Smooth muscle cell (in vitro differentiated cells): ENCODE data around the gene PCID2. TPM values are rescaled to one million over a fixed set of nuclear protein-coding genes. Genes with fewer than 3 reads are reported as not detected.
A peak's percentile ranks its signal among the peaks of the same experiment; 100 is the strongest.

Experiments
- DNase-seq: peaks from one replicate; lab custom pipeline; 2025; ENCODE audit not compliant: unreplicated experiment; lab: John Stamatoyannopoulos, UW
- H2AFZ ChIP-seq: fragments of 200-600 bp; sonication (generic); 2 replicates; pipeline ENCODE4 v1.6.0; 2016; ENCODE audit warnings: antibody characterized with exemption, low read depth, mild to moderate bottlenecking
- H3F3A ChIP-seq: fragments of 200-600 bp; sonication (generic); 2 replicates; pipeline ENCODE4 v1.6.0; 2017; ENCODE audit warnings: antibody characterized with exemption, low read depth
- H3K27ac ChIP-seq: fragments of 200-600 bp; sonication (generic); 2 replicates; pipeline ENCODE4 v1.5.1; 2016; ENCODE audit warnings: low read depth, mild to moderate bottlenecking
- H3K27me3 ChIP-seq: fragments of 200-600 bp; sonication (generic); 2 replicates; pipeline ENCODE4 v1.6.1; 2016; ENCODE audit warnings: low read depth, mild to moderate bottlenecking
- H3K36me3 ChIP-seq: fragments of 200-600 bp; sonication (generic); 2 replicates; pipeline ENCODE4 v1.5.1; 2016; ENCODE audit warnings: low read depth
- H3K4me1 ChIP-seq: fragments of 200-600 bp; sonication (generic); 2 replicates; pipeline ENCODE4 v1.5.1; 2016; ENCODE audit warnings: low read depth
- H3K4me2 ChIP-seq: fragments of 200-600 bp; sonication (generic); 2 replicates; pipeline ENCODE4 v1.6.0; 2016; ENCODE audit warnings: mild to moderate bottlenecking
- H3K4me3 ChIP-seq: fragments of 200-600 bp; sonication (generic); 2 replicates; pipeline ENCODE4 v1.5.1; 2016; ENCODE audit warnings: mild to moderate bottlenecking
- H3K79me2 ChIP-seq: fragments of 200-600 bp; sonication (generic); 2 replicates; pipeline ENCODE4 v1.6.0; 2016; ENCODE audit warnings: low read depth, mild to moderate bottlenecking
- H3K9ac ChIP-seq: fragments of 200-600 bp; sonication (generic); 2 replicates; pipeline ENCODE4 v1.6.0; 2016; ENCODE audit warnings: low read depth
- H3K9me3 ChIP-seq: fragments of 200-600 bp; sonication (generic); replicated peaks from 2 replicates; pipeline ENCODE4 v1.5.1; 2016; ENCODE audit warnings: low read depth
- H4K20me1 ChIP-seq: fragments of 200-600 bp; sonication (generic); 2 replicates; pipeline ENCODE4 v1.6.0; 2016; ENCODE audit warnings: low read depth
- CTCF ChIP-seq: fragments of 200-600 bp; sonication (generic); IDR thresholded peaks from 2 replicates; pipeline ENCODE4 v1.5.1; 2017; ENCODE audit warnings: borderline replicate concordance, mild to moderate bottlenecking, antibody characterized with exemption; ENCODE audit not compliant: insufficient read depth, poor library complexity, severe bottlenecking
- WGBS: methylation state at CpG from one replicate; pipeline ENCODE4 v1.1.7; 2016; ENCODE audit warnings: low lambda C conversion rate; 5-methylcytosine and 5-hydroxymethylcytosine counted together
- polyA plus RNA-seq: library from polyadenylated mRNA; unstranded; fragments of >200 nt; fragmentation: Nextera tagmentation; extraction: Ambion mirVana; gene quantifications from 2 replicates; pipeline ENCODE4 v1.2.1, GENCODE V29; 2016
- total RNA-seq: library from RNA; depleted of rRNA; stranded (reverse); fragments of >200 nt; gene quantifications from 2 replicates; pipeline ENCODE4 v1.2.3, GENCODE V29; 2014

The PCID2 gene
- total and polyA plus RNA-seq, 2 experiments from 2014 or later, result 27.1 to 32.5 TPM

- no peaks in the 10 kb centered on the region for H3K9me3 ChIP-seq
- peaks cover 5% of the 10 kb centered on the region for H3F3A ChIP-seq
- H3K27ac ChIP-seq, result peak overlapping the region; percentile 74
- 71% methylated on average over 27 of the region's 28 CpGs for WGBS
- peak overlapping the region; percentile 88 for H2AFZ ChIP-seq
- H3K79me2 ChIP-seq, result no peaks in the 10 kb centered on the region
- TF ChIP-seq CTCF, result no peak
- H3K9ac ChIP-seq, result peak overlapping the region; percentile 61
- no peaks in the 10 kb centered on the region for H3K27me3 ChIP-seq
- H3K4me1 ChIP-seq, result peaks cover 8% of the 10 kb centered on the region
- peak overlapping the region; percentile 89 for H3K4me2 ChIP-seq
- no peaks in the 10 kb centered on the region for H4K20me1 ChIP-seq
- H3K4me3 ChIP-seq, result peak overlapping the region; percentile 49
- no peaks in the 10 kb centered on the region for H3K36me3 ChIP-seq
- DNase-seq, result no peak
Observed at GRCh38 chr13:113151745-113152690, 56.5 kb downstream of the PCID2 start.

- Histone ChIP-seq H3F3A (peaks cover 5% of the 10 kb centered on the region), H3K4me3 (no peak overlapping the region), H3K9ac (no peak overlapping the region), H3K4me1 (peaks cover 8% of the 10 kb centered on the region), H3K27ac (no peak overlapping the region), H3K27me3 (no peaks in the 10 kb centered on the region), H3K79me2 (no peaks in the 10 kb centered on the region), H3K4me2 (no peak overlapping the region), H3K9me3 (no peaks in the 10 kb centered on the region), H3K36me3 (no peaks in the 10 kb centered on the region), H4K20me1 (no peaks in the 10 kb centered on the region), H2AFZ (no peak overlapping the region)
- 93% methylated on average over 31 of the region's 31 CpGs for WGBS
- DNase-seq, result no peak
- TF ChIP-seq CTCF, result no peak
Observed at GRCh38 chr13:113150550-113151365, 57.7 kb downstream of the PCID2 start.

- Histone ChIP-seq H3K36me3 (no peaks in the 10 kb centered on the region), H3K9me3 (no peaks in the 10 kb centered on the region), H3K27me3 (no peaks in the 10 kb centered on the region), H3K9ac (no peak overlapping the region), H3K27ac (no peak overlapping the region), H3K4me3 (no peak overlapping the region), H3K4me1 (peaks cover 8% of the 10 kb centered on the region), H3F3A (peaks cover 5% of the 10 kb centered on the region), H4K20me1 (no peaks in the 10 kb centered on the region), H3K4me2 (no peak overlapping the region), H2AFZ (no peak overlapping the region), H3K79me2 (no peaks in the 10 kb centered on the region)
- no peak for TF ChIP-seq CTCF
- DNase-seq, result no peak
- 96% methylated on average over 25 of the region's 26 CpGs for WGBS
Observed at GRCh38 chr13:113149711-113150549, 58.5 kb downstream of the PCID2 start.
